Muscle of leg (tissue), 11 donors: Measurements from ENCODE around the gene GPAT3. TPM values are rescaled to one million over a fixed set of nuclear protein-coding genes. Genes with fewer than 3 reads are reported as not detected.

ENCODE experiments used
- DNase-seq: peaks from one replicate; pipeline ENCODE4 v3.0.0; 2013
- H3K27ac ChIP-seq: one replicate; pipeline ENCODE4 v1.5.1; 2013; ENCODE audit warnings: mild to moderate bottlenecking, low read length, control low read depth
- H3K27me3 ChIP-seq: one replicate; pipeline ENCODE4 v1.6.1; 2013; ENCODE audit warnings: low read length; ENCODE audit not compliant: control insufficient read depth, insufficient read depth
- H3K36me3 ChIP-seq: one replicate; pipeline ENCODE4 v1.6.1; 2013; ENCODE audit warnings: low read length; ENCODE audit not compliant: control insufficient read depth, insufficient read depth
- H3K4me1 ChIP-seq: one replicate; pipeline ENCODE4 v1.6.1; 2013; ENCODE audit warnings: low read length; ENCODE audit not compliant: control insufficient read depth, insufficient read depth
- H3K4me3 ChIP-seq: one replicate; pipeline ENCODE4 v1.5.1; 2013; ENCODE audit warnings: low read length, control low read depth
- H3K9me3 ChIP-seq: replicated peaks from 2 replicates; pipeline ENCODE4 v1.6.1; 2013; ENCODE audit warnings: low read depth, low read length; ENCODE audit not compliant: control insufficient read depth
- WGBS: methylation state at CpG from one replicate; pipeline ENCODE4 v1.1.5; 2013; ENCODE audit warnings: missing lambda C conversion rate; ENCODE audit not compliant: insufficient coverage; 5-methylcytosine and 5-hydroxymethylcytosine counted together
- polyA plus RNA-seq, 8 donors: library from polyadenylated mRNA; unstranded; fragments of 120-200 nt; gene quantifications; one replicate each; pipeline versions ENCODE4 v1.2.1 to v1.2.3, GENCODE V29; 2013; ENCODE audit warnings: inconsistent platforms in 1 of 8, low replicate concordance in 1 of 8; ENCODE audit not compliant: insufficient read length in 8 of 8, insufficient read depth in 1 of 8
- total RNA-seq: library from RNA; stranded (reverse); fragments of 120-200 nt; gene quantifications from one replicate; pipeline ENCODE4 v1.2.4, GENCODE V29; 2013

GPAT3 gene
- total and polyA plus RNA-seq, 9 donors = 14.7 to 32.6 (median 17.9) TPM

GRCh38 chr4:83631066-83631465 is 95.2 kb downstream of the GPAT3 start:
- Histone ChIP-seq H3K36me3 (no peaks in the 10 kb centered on the region), H3K9me3 (no peaks in the 10 kb centered on the region), H3K27me3 (no peaks in the 10 kb centered on the region), H3K4me1 (peaks cover 29% of the 10 kb centered on the region), H3K4me3 (no peak overlapping the region), H3K27ac (peak overlapping the region; percentile 70)
- peak; percentile 87 for DNase-seq
- no CpG with 5 or more reads among the region's 2 CpGs for whole genome bisulfite sequencing

- WGBS = 80% methylated on average over 2 of the region's 8 CpGs
- no peak overlapping the region for H3K4me3 ChIP-seq
- DNase-seq = no peak
Measured at GRCh38 chr4:83636930-83637329, 101.0 kb downstream of the GPAT3 start.

GRCh38 chr4:83639849-83640493 is 104.1 kb downstream of the GPAT3 start:
- no peaks in the 10 kb centered on the region for H3K9me3 ChIP-seq
- no peaks in the 10 kb centered on the region for H3K36me3 ChIP-seq
- WGBS = 0% methylated on average over 1 of the region's 5 CpGs
- H3K27me3 ChIP-seq = no peaks in the 10 kb centered on the region
- DNase-seq = peak; percentile 83
- no peak overlapping the region for H3K4me3 ChIP-seq
- H3K4me1 ChIP-seq = no peaks in the 10 kb centered on the region
- H3K27ac ChIP-seq = no peak overlapping the region

More at GRCh38 chr4:83636930-83637329, 101.0 kb downstream of the GPAT3 start:
- no peak overlapping the region for H3K27ac ChIP-seq
- H3K27me3 ChIP-seq = no peaks in the 10 kb centered on the region
- H3K9me3 ChIP-seq = no peaks in the 10 kb centered on the region
- H3K36me3 ChIP-seq = no peaks in the 10 kb centered on the region
- H3K4me1 ChIP-seq = peaks cover 12% of the 10 kb centered on the region

GRCh38 chr4:83643036-83643435 is 107.1 kb downstream of the GPAT3 start:
- Histone ChIP-seq H3K27me3 (no peaks in the 10 kb centered on the region), H3K9me3 (no peaks in the 10 kb centered on the region), H3K27ac (no peak overlapping the region), H3K4me3 (no peak overlapping the region), H3K36me3 (no peaks in the 10 kb centered on the region), H3K4me1 (no peaks in the 10 kb centered on the region)
- DNase-seq = no peak
- 83% methylated on average over 1 of the region's 4 CpGs for WGBS

GRCh38 chr4:83644677-83645659 is 109.1 kb downstream of the GPAT3 start:
- Histone ChIP-seq H3K27ac (no peak overlapping the region), H3K9me3 (no peaks in the 10 kb centered on the region), H3K36me3 (no peaks in the 10 kb centered on the region), H3K4me1 (no peaks in the 10 kb centered on the region), H3K4me3 (no peak overlapping the region), H3K27me3 (no peaks in the 10 kb centered on the region)
- peak; percentile 67 for DNase-seq
- WGBS = no CpG with 5 or more reads among the region's 5 CpGs

GRCh38 chr4:83646538-83647239 is 110.8 kb downstream of the GPAT3 start:
- H3K4me3 ChIP-seq = no peak overlapping the region
- H3K4me1 ChIP-seq = no peaks in the 10 kb centered on the region
- no peaks in the 10 kb centered on the region for H3K27me3 ChIP-seq
- no peak for DNase-seq
- H3K36me3 ChIP-seq = no peaks in the 10 kb centered on the region
- WGBS = no CpG with 5 or more reads among the region's 7 CpGs
- H3K27ac ChIP-seq = no peak overlapping the region
- H3K9me3 ChIP-seq = no peaks in the 10 kb centered on the region

- H3K27me3 ChIP-seq = no peaks in the 10 kb centered on the region
- no peaks in the 10 kb centered on the region for H3K4me1 ChIP-seq
- no peak overlapping the region for H3K4me3 ChIP-seq
- WGBS = no CpG with 5 or more reads among the region's 4 CpGs
- no peaks in the 10 kb centered on the region for H3K36me3 ChIP-seq
- no peak overlapping the region for H3K27ac ChIP-seq
- no peaks in the 10 kb centered on the region for H3K9me3 ChIP-seq
- no peak for DNase-seq
Measured at GRCh38 chr4:83651846-83652245, 115.9 kb downstream of the GPAT3 start.

Other genes with a start within 250 kb of the GPAT3 start
- gene HPSE, start 201.3 kb upstream of the GPAT3 start, total RNA-seq = 0.18 TPM
- gene HPSE, start 201.3 kb upstream of the GPAT3 start, polyA plus RNA-seq = 1 to 10 TPM in 1 of 8 donors, under 1 TPM in 7; 0.26 to 1.1 (median 0.57) TPM
- gene HELQ, start 80.3 kb upstream of the GPAT3 start, total RNA-seq = 18.0 TPM
- 10 to 100 TPM; 13.7 to 19.7 (median 14.8) TPM for gene HELQ, start 80.3 kb upstream of the GPAT3 start, polyA plus RNA-seq
- gene MRPS18C, start 80.0 kb upstream of the GPAT3 start, total RNA-seq = 44.7 TPM
- 10 to 100 TPM; 42.9 to 61.5 (median 49.4) TPM for gene MRPS18C, start 80.0 kb upstream of the GPAT3 start, polyA plus RNA-seq
- gene ABRAXAS1, start 51.0 kb upstream of the GPAT3 start, total RNA-seq = 24.1 TPM
- 10 to 100 TPM; 28.7 to 48.5 (median 35.5) TPM for gene ABRAXAS1, start 51.0 kb upstream of the GPAT3 start, polyA plus RNA-seq